Measurements from ENCODE around the gene SEMA4A.
A peak's percentile ranks its signal among the peaks of the same experiment; 100 is the strongest.
"Not testable (repeated sequence)": the region's sequence is repeated elsewhere in the genome, so short reads cannot be mapped to it uniquely, and the experiment has no call there.

Gene SEMA4A

GRCh38 chr1:156160000-156160742 lies 6.8 kb downstream of the SEMA4A start:
- DNase-seq (ENCODE audit: low read depth) = no peak

- DNase-seq (ENCODE audit: low read depth) = no peak
These were observed 7.4 kb downstream of the SEMA4A start for GRCh38 chr1:156160743-156161171.

- DNase-seq (ENCODE audit: low read depth) = no peak
These were observed 9.1 kb downstream of the SEMA4A start for GRCh38 chr1:156162430-156163037.

GRCh38 chr1:156163712-156164111 lies 10.3 kb downstream of the SEMA4A start:
- no peak for DNase-seq (ENCODE audit: low read depth)

- no peak for DNase-seq (ENCODE audit: low read depth)
These were observed 10.9 kb downstream of the SEMA4A start for GRCh38 chr1:156164125-156164831.

- no peak for DNase-seq (ENCODE audit: low read depth)
These were observed 11.7 kb downstream of the SEMA4A start for GRCh38 chr1:156165083-156165482.

- no peak for DNase-seq (ENCODE audit: low read depth)
These were observed 14.2 kb downstream of the SEMA4A start for GRCh38 chr1:156167536-156167935.

- DNase-seq (ENCODE audit: low read depth) = no peak
These were observed 19.5 kb downstream of the SEMA4A start for GRCh38 chr1:156172696-156173470.

- DNase-seq (ENCODE audit: low read depth) = no peak
These were observed 23.3 kb downstream of the SEMA4A start for GRCh38 chr1:156176610-156177210.

- no peak for DNase-seq (ENCODE audit: low read depth)
These were observed 24.7 kb downstream of the SEMA4A start for GRCh38 chr1:156177919-156178654.

- no peak for DNase-seq (ENCODE audit: low read depth)
These were observed 27.1 kb downstream of the SEMA4A start for GRCh38 chr1:156180471-156180870.

- DNase-seq (ENCODE audit: low read depth) = not testable (repeated sequence)
These were observed 28.1 kb downstream of the SEMA4A start for GRCh38 chr1:156181391-156181924.

GRCh38 chr1:156182010-156182779 lies 28.8 kb downstream of the SEMA4A start:
- not testable (repeated sequence) for DNase-seq (ENCODE audit: low read depth)

- DNase-seq (ENCODE audit: low read depth) = not testable (repeated sequence)
These were observed 33.2 kb downstream of the SEMA4A start for GRCh38 chr1:156186347-156187177.

- not testable (repeated sequence) for DNase-seq (ENCODE audit: low read depth)
These were observed 36.9 kb downstream of the SEMA4A start for GRCh38 chr1:156190265-156190664.

- DNase-seq (ENCODE audit: low read depth) = no peak
These were observed 38.0 kb downstream of the SEMA4A start for GRCh38 chr1:156191292-156191964.

GRCh38 chr1:156193208-156193487 lies 39.8 kb downstream of the SEMA4A start:
- DNase-seq (ENCODE audit: low read depth) = no peak

- peak; percentile 99 for DNase-seq (ENCODE audit: low read depth)
These were observed 40.3 kb downstream of the SEMA4A start, which contains the start of gene SLC25A44 for GRCh38 chr1:156193488-156194299. Gene SLC25A44 (plus strand): TSS chr1:156194104. CDS start chr1:156199848, 5,744 bp downstream.

All from GM04504 (cell line).